H1 (cell line): ENCODE results near the gene CUEDC1. TPM values are rescaled to one million over a fixed set of nuclear protein-coding genes. Genes with fewer than 3 reads are reported as not detected.

Source experiments
- CTCF ChIA-PET: fragments of 300-600 bp; sonication (Branson Sonifier 250); formaldehyde crosslinking; loops from one replicate; lab custom pipeline; 2021; ENCODE audit not compliant: partially characterized antibody; lab: Charles Lee
- POLR2A ChIA-PET: fragments of 300-600 bp; sonication (Branson Sonifier 250); formaldehyde crosslinking; loops from one replicate; lab custom pipeline; 2021; ENCODE audit warnings: inconsistent platforms; ENCODE audit not compliant: partially characterized antibody; lab: Charles Lee
- DNase-seq, 2 experiments: peaks; one replicate each; pipeline versions ENCODE4 v3.0.0 to v3.0.0-alpha.2; 2010 to 2022; ENCODE audit warnings: low spot score in 2 of 2, low read depth in 1 of 2, mixed read lengths in 1 of 2
- FAIRE-seq: peaks from 2 replicates; lab custom pipeline; 2011; peaks lifted over from hg19 to GRCh38; lab: Jason Lieb, UNC
- H2AFZ ChIP-seq: 2 replicates; pipeline ENCODE4 v1.8.1; 2012; ENCODE audit warnings: low read length, inconsistent platforms
- H2AK5ac ChIP-seq: 2 replicates; pipeline ENCODE4 v1.6.1; 2013; ENCODE audit warnings: low read depth, low read length
- H2BK120ac ChIP-seq: replicated peaks from 2 replicates; pipeline ENCODE3; 2013; ENCODE audit warnings: low read depth, low read length, inconsistent platforms
- H2BK12ac ChIP-seq: 2 replicates; pipeline ENCODE4 v1.6.1; 2013; ENCODE audit warnings: low read depth, low read length
- H2BK15ac ChIP-seq: 2 replicates; pipeline ENCODE4 v1.6.1; 2013; ENCODE audit warnings: low read length
- H2BK20ac ChIP-seq: 2 replicates; pipeline ENCODE4 v1.6.1; 2013; ENCODE audit warnings: low read length
- H2BK5ac ChIP-seq: 2 replicates; pipeline ENCODE4 v1.6.1; 2013; ENCODE audit warnings: low read depth, low read length
- H3K14ac ChIP-seq: 2 replicates; pipeline ENCODE4 v1.6.1; 2013; ENCODE audit warnings: inconsistent platforms; ENCODE audit not compliant: insufficient read length
- H3K18ac ChIP-seq: 2 replicates; pipeline ENCODE4 v1.6.1; 2013; ENCODE audit warnings: low read length; ENCODE audit errors: extremely low read depth
- H3K23ac ChIP-seq: 2 replicates; pipeline ENCODE4 v1.6.1; 2013; ENCODE audit warnings: inconsistent platforms; ENCODE audit not compliant: insufficient read length
- H3K23me2 ChIP-seq: 2 replicates; pipeline ENCODE4 v1.6.1; 2013; ENCODE audit warnings: low read depth, low read length
- H3K27ac ChIP-seq: 2 replicates; pipeline ENCODE4 v1.6.1; 2011; ENCODE audit warnings: low read depth, low read length, inconsistent platforms
- H3K27me3 ChIP-seq, 4 experiments: replicated peaks in 1 of 4; 1 replicate in 1 of 4; 2 replicates in 3 of 4; pipeline versions ENCODE4 v1.6.1 to v1.8.1; 2011 to 2013; ENCODE audit warnings: low read length in 3 of 4, mild to moderate bottlenecking in 3 of 4, inconsistent platforms in 2 of 4, mixed read lengths in 2 of 4, moderate library complexity in 1 of 4; ENCODE audit not compliant: control insufficient read depth in 3 of 4, insufficient read depth in 3 of 4; ENCODE audit errors: extremely low read depth in 1 of 4
- H3K36me3 ChIP-seq, 4 experiments: 2 replicates each; pipeline versions ENCODE4 v1.6.1 to v1.8.1; 2011 to 2013; ENCODE audit warnings: mild to moderate bottlenecking in 4 of 4, low read length in 3 of 4, moderate library complexity in 2 of 4, control low read depth in 1 of 4, inconsistent platforms in 1 of 4; ENCODE audit not compliant: insufficient read depth in 4 of 4, control insufficient read depth in 2 of 4
- H3K4ac ChIP-seq: replicated peaks from 2 replicates; pipeline ENCODE3; 2013; ENCODE audit warnings: low read length, low read depth, mixed read lengths, inconsistent platforms; ENCODE audit not compliant: insufficient read length
- H3K4me1 ChIP-seq, 4 experiments: replicated peaks in 1 of 4; 1 replicate in 1 of 4; 2 replicates in 3 of 4; pipeline versions ENCODE4 v1.6.1 to v1.8.1; 2011 to 2013; ENCODE audit warnings: low read length in 3 of 4, inconsistent platforms in 2 of 4, mixed read lengths in 1 of 4; ENCODE audit not compliant: insufficient read depth in 4 of 4, control insufficient read depth in 3 of 4
- H3K4me2 ChIP-seq, 2 experiments: 2 replicates each; pipeline versions ENCODE4 v1.6.1 to v1.8.1; 2011 to 2013; ENCODE audit warnings: low read depth in 2 of 2, low read length in 2 of 2, control low read depth in 1 of 2, inconsistent platforms in 1 of 2, mild to moderate bottlenecking in 1 of 2; ENCODE audit not compliant: insufficient read depth in 1 of 2
- H3K4me3 ChIP-seq, 4 experiments: fragments of 200-600, 300-600 bp in 1 of 4; sonication (generic), shearing (Covaris generic), sonication (Bioruptor Twin) in 1 of 4; 2 replicates each; pipeline versions ENCODE4 v1.5.1 to v1.8.1; 2011 to 2016; ENCODE audit warnings: low read length in 4 of 4, low read depth in 3 of 4, control low read depth in 2 of 4, inconsistent platforms in 2 of 4, mild to moderate bottlenecking in 2 of 4, mixed read lengths in 1 of 4, moderate library complexity in 1 of 4; ENCODE audit not compliant: insufficient read depth in 2 of 4; ENCODE audit errors: extremely low read depth in 1 of 4
- H3K56ac ChIP-seq: replicated peaks from 2 replicates; pipeline ENCODE3; 2013; ENCODE audit warnings: low read depth, mild to moderate bottlenecking, mixed read lengths, low read length, inconsistent platforms; ENCODE audit not compliant: insufficient read length
- H3K79me1 ChIP-seq: 2 replicates; pipeline ENCODE4 v1.6.1; 2013; ENCODE audit warnings: low read depth, low read length, control low read depth
- H3K79me2 ChIP-seq, 2 experiments: 2 replicates each; pipeline versions ENCODE4 v1.6.1 to v1.8.1; 2012 to 2013; ENCODE audit warnings: low read length in 2 of 2, mild to moderate bottlenecking in 2 of 2, inconsistent platforms in 1 of 2; ENCODE audit not compliant: insufficient read depth in 2 of 2, control insufficient read depth in 1 of 2
- H3K9ac ChIP-seq, 4 experiments: replicated peaks in 1 of 4; 1 replicate in 1 of 4; 2 replicates in 3 of 4; pipeline versions ENCODE4 v1.6.1 to v1.8.1; 2011 to 2013; ENCODE audit warnings: low read depth in 3 of 4, low read length in 3 of 4, control low read depth in 2 of 4, mild to moderate bottlenecking in 2 of 4, moderate library complexity in 2 of 4, inconsistent platforms in 1 of 4; ENCODE audit errors: extremely low read depth in 1 of 4
- H3K9me3 ChIP-seq, 2 experiments: 2 replicates each; pipeline versions ENCODE4 v1.6.1 to v1.8.1; 2012 to 2013; ENCODE audit warnings: mild to moderate bottlenecking in 2 of 2, moderate library complexity in 2 of 2, control low read depth in 1 of 2, inconsistent platforms in 1 of 2, low read depth in 1 of 2, low read length in 1 of 2, mixed read lengths in 1 of 2; ENCODE audit not compliant: insufficient read depth in 2 of 2
- H4K20me1 ChIP-seq, 2 experiments: replicated peaks in 1 of 2; 2 replicates each; pipeline versions ENCODE3 to v1.8.1; 2011 to 2013; ENCODE audit warnings: inconsistent platforms in 2 of 2, low read length in 2 of 2, mild to moderate bottlenecking in 1 of 2; ENCODE audit not compliant: insufficient read depth in 2 of 2, control insufficient read depth in 1 of 2
- H4K5ac ChIP-seq: 2 replicates; pipeline ENCODE4 v1.6.1; 2013; ENCODE audit warnings: low read length, low read depth, mixed read lengths, inconsistent platforms; ENCODE audit not compliant: insufficient read length
- H4K8ac ChIP-seq: 2 replicates; pipeline ENCODE4 v1.8.0; 2013; ENCODE audit warnings: mild to moderate bottlenecking, moderate library complexity, low read length, inconsistent platforms; ENCODE audit not compliant: insufficient read depth; ENCODE audit errors: extremely low read depth
- H4K91ac ChIP-seq: replicated peaks from 2 replicates; pipeline ENCODE3; 2013; ENCODE audit warnings: low read length, mixed read lengths, inconsistent platforms; ENCODE audit not compliant: insufficient read length
- CHD1 ChIP-seq: IDR thresholded peaks from 2 replicates; pipeline ENCODE4 v1.6.1; 2012; ENCODE audit warnings: low read depth, low read length, improper control_type of control experiment
- MAFK ChIP-seq: IDR thresholded peaks from 2 replicates; pipeline ENCODE4 v1.6.1; 2012; ENCODE audit warnings: low read depth, mild to moderate bottlenecking, improper control_type of control experiment, low read length
- RAD21 ChIP-seq, 2 experiments: IDR thresholded peaks in 1 of 2; conservative IDR thresholded peaks in 1 of 2; 2 replicates each; pipeline ENCODE4 v1.6.1; 2011; ENCODE audit warnings: low read depth in 2 of 2, low read length in 2 of 2, improper control_type of control experiment in 1 of 2, inconsistent platforms in 1 of 2, mild to moderate bottlenecking in 1 of 2, moderate library complexity in 1 of 2
- WGBS, 2 experiments: shearing (Covaris generic) in 1 of 2; methylation state at CpG; one replicate each; pipeline versions ENCODE4 v1.1.6 to v1.1.7; 2013 to 2015; ENCODE audit warnings: low lambda C conversion rate in 2 of 2, mixed read lengths in 2 of 2, inconsistent platforms in 1 of 2, low coverage in 1 of 2, missing lambda C conversion rate in 1 of 2; ENCODE audit not compliant: insufficient replicate concordance in 2 of 2, insufficient coverage in 1 of 2, insufficient read length in 1 of 2; ENCODE audit errors: extremely low coverage in 1 of 2, missing lambda C conversion rate in 1 of 2; 5-methylcytosine and 5-hydroxymethylcytosine counted together
- polyA plus RNA-seq, 7 experiments: library from polyadenylated mRNA; depleted of rRNA in 3 of 7; stranded (reverse) in 5 of 7; unstranded in 2 of 7; fragments of >200 nt in 5 of 7; fragments of 200-250 nt in 2 of 7; gene quantifications; 1 replicate in 5 of 7; 2 replicates in 1 of 7; 4 replicates in 1 of 7; pipeline versions ENCODE4 v1.2.1 to v1.2.3, GENCODE V29; 2011 to 2013; ENCODE audit warnings: missing spikeins in 2 of 7, mixed read lengths in 2 of 7
- total RNA-seq: library from RNA; stranded (reverse); fragmentation: NEBNext Ultra II Directional; extraction: Animal tissue kit (Norgen Biotek cat#: 25700); gene quantifications from 2 replicates; pipeline ENCODE4 v1.2.1, GENCODE V29; 2021

Gene CUEDC1
- total and polyA plus RNA-seq, 2 of the 8 experiments (the other 6 are each of a cell fraction or from before 2014, with no cell fraction given) = 4.0 to 10.7 TPM

- 0 out of 2 replicates have a peak overlapping the region, but pooled peaks have one; percentile 1 for H2AK5ac ChIP-seq
- 87% methylated on average over 26 of the region's 26 CpGs; no CpG with 5 or more reads in 1 of the 2 experiments for WGBS, 2 experiments
- no peaks in the 10 kb centered on the region for H3K27me3 ChIP-seq
- FAIRE-seq (no peak), DNase-seq (peak in 1 of 2 experiments; percentile 52)
- H3K14ac ChIP-seq = no peak overlapping the region
- no peak overlapping the region for H3K4me2 ChIP-seq
- peaks cover 0 to 6% (median 0%) of the 10 kb centered on the region in 4 experiments; a peak in 3 of 7 replicates for H3K4me1 ChIP-seq
- CTCF ChIA-PET = interaction anchor here (0.7 to 11.1 kb wide), 13 partner anchors 11 to 207 kb away, joined by 3 to 96 read pairs (median 4); partner anchors contain the start of gene CUEDC1
- TF ChIP-seq MAFK (no peak), RAD21 (IDR thresholded peaks at IDR 0.05 in 1 of 2, conservative IDR thresholded peaks at IDR 0.05 in 1 of 2; ENCODE audit: low read depth in 2 of 2, low read length in 2 of 2) (0 out of 4 replicates have a peak, but pooled peaks of 1 of the 2 experiments have one; percentile 2), CHD1 (no peak)
- TF ChIP-seq, all 59 proteins: peak for 1
- Histone ChIP-seq H3K23ac (no peak overlapping the region), H3K36me3 (no peaks in the 10 kb centered on the region), H2AFZ (no peak overlapping the region), H2BK12ac (peak overlapping the region; percentile 23; the same call in 1 of the 2 replicates), H4K5ac (no peak overlapping the region), H2BK15ac (no peak overlapping the region), H3K4me3 (no peak overlapping the region), H3K9me3 (no peaks in the 10 kb centered on the region), H4K91ac (no peak overlapping the region), H3K79me2 (no peaks in the 10 kb centered on the region), H3K9ac (no peak overlapping the region), H3K56ac (no peak overlapping the region), H3K18ac (no peak overlapping the region), H3K79me1 (no peaks in the 10 kb centered on the region), H2BK120ac (no peak overlapping the region), H3K4ac (no peak overlapping the region), H2BK20ac (no peak overlapping the region; the same call in 1 of the 2 replicates), H4K8ac (no peak overlapping the region; the same call in 1 of the 2 replicates), H4K20me1 (no peaks in the 10 kb centered on the region), H3K27ac (no peak overlapping the region), H2BK5ac (peak overlapping the region; percentile 7; the same call in 1 of the 2 replicates), H3K23me2 (no peaks in the 10 kb centered on the region)
- POLR2A ChIA-PET = interaction anchor here (1.0 to 2.8 kb wide), 10 partner anchors 10 to 107 kb away, joined by 3 to 12 read pairs (median 3); no protein-coding TSS in a partner anchor
Measured at GRCh38 chr17:57965521-57966160, 10.4 kb upstream of the CUEDC1 start.
